ENCODE results near the gene FBXL13.

The FBXL13 gene

DNA sequence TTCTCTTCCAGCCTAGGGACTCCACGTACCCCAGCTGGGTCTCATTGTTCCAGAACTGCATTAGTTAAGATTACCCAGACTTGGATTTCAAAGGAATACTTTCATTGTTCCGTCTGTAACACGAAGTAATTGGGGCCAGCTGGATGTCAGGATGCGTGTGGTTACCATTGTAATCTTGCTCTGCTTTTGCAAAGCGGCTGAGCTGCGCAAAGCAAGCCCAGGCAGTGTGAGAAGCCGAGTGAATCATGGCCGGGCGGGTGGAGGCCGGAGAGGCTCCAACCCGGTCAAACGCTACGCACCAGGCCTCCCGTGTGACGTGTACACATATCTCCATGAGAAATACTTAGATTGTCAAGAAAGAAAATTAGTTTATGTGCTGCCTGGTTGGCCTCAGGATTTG lies 140.8 kb downstream of the FBXL13 start:
- intact Hi-C loops (cut with DNase I; ENCODE audit: low total_unique reads): no loop called here
- Histone ChIP-seq H3K4me1 (peaks cover 0 to 17% (median 1%) of the 10 kb centered on the region in 4 donors), H3K27me3 (no peaks in the 10 kb centered on the region), H3K36me3 (peaks cover 0 to 8% (median 0%) of the 10 kb centered on the region in 3 donors), H3K4me3 (no peak overlapping the region), H3K9me3 (no peaks in the 10 kb centered on the region), H3K27ac (peak overlapping the region in 1 of 2 donors; percentile 49)
- peak; percentile 64 to 72 for DNase-seq
- TF ChIP-seq, protein P1, sequence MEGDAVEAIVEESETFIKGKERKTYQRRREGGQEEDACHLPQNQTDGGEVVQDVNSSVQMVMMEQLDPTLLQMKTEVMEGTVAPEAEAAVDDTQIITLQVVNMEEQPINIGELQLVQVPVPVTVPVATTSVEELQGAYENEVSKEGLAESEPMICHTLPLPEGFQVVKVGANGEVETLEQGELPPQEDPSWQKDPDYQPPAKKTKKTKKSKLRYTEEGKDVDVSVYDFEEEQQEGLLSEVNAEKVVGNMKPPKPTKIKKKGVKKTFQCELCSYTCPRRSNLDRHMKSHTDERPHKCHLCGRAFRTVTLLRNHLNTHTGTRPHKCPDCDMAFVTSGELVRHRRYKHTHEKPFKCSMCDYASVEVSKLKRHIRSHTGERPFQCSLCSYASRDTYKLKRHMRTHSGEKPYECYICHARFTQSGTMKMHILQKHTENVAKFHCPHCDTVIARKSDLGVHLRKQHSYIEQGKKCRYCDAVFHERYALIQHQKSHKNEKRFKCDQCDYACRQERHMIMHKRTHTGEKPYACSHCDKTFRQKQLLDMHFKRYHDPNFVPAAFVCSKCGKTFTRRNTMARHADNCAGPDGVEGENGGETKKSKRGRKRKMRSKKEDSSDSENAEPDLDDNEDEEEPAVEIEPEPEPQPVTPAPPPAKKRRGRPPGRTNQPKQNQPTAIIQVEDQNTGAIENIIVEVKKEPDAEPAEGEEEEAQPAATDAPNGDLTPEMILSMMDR (IDR thresholded peaks at IDR 0.05): no peak

DNA sequence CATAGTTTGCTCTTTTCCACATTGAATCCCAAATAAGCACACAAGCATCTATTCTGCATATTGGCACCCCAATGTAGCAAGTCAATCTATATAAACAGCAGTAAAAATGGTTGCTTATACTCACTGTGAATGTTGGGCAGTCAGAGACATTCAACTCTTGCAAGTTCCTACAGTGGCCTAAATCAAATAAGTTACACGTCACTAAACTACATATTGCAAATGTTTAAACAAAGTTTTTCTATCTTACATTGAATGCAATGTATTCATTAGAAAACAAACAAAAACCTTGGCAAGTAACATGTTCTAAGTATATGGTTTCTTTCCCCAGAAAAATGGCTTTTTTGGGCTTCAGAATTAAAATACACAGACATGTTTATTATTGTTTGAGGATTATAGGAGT lies 142.8 kb downstream of the FBXL13 start:
- Histone ChIP-seq H3K9me3 (no peaks in the 10 kb centered on the region), H3K36me3 (peaks cover 0 to 8% (median 0%) of the 10 kb centered on the region in 3 donors), H3K27me3 (no peaks in the 10 kb centered on the region), H3K4me1 (peaks cover 0 to 12% (median 2%) of the 10 kb centered on the region in 4 donors), H3K27ac (no peak overlapping the region), H3K4me3 (no peak overlapping the region)
- DNase-seq: no peak
- intact Hi-C loops (cut with DNase I; ENCODE audit: low total_unique reads): no loop called here
- TF ChIP-seq, protein P1 (IDR thresholded peaks at IDR 0.05): no peak

DNA sequence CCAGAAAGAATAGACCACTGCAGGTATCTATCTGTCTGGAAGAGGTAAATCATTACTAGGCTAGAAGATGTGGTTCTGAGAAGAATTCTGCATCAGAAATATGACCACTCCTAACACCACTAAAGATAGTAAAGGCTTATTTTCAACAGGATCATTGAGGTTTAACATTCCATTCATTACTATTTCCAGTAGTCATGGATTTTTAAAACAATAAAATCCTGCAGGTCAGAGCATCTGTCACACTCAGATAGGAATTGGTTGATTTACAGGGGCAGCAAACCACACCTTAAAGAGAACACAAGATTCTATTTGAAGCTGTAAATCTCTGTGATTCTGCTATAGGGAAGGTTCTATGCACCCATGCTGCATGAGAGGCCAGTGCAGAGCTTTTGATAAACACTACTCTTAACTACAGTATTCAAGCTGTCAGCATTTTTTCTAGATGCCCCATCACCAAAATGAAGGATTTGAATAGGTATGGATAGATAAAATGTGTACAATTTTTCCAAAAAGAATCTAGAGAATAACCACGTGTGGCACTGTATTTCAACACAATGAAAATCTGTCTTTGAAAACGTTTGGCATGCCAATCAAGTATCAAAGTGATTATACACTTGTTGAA lies 147.2 kb downstream of the FBXL13 start:
- TF ChIP-seq, protein P1 (IDR thresholded peaks at IDR 0.05): no peak
- H3K27me3 ChIP-seq: no peaks in the 10 kb centered on the region
- no peak overlapping the region for H3K27ac ChIP-seq
- intact Hi-C loops (cut with DNase I; ENCODE audit: low total_unique reads): no loop called here
- H3K36me3 ChIP-seq: no peaks in the 10 kb centered on the region
- DNase-seq: no peak
- H3K4me3 ChIP-seq: no peak overlapping the region
- H3K9me3 ChIP-seq: no peaks in the 10 kb centered on the region
- peaks cover 0 to 21% (median 2%) of the 10 kb centered on the region in 4 donors for H3K4me1 ChIP-seq

DNA sequence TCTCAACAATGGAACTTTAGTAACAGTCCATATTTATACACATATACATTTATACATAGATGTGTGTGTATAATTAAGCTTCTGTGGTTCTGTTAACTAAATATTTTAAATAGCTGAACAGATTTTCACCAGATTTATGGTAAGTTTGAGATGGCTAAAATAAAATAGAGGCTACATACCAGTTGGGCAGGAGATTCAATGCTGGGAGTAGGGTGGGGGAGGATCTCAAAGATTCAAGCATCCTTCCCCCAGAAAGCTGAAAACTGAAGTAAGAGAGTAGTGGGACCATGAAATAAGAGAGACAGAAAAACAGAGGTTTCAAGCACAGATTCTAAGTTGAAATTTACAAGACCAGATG lies 147.8 kb downstream of the FBXL13 start:
- no peaks in the 10 kb centered on the region for H3K9me3 ChIP-seq
- H3K27ac ChIP-seq: no peak overlapping the region
- intact Hi-C loops (cut with DNase I; ENCODE audit: low total_unique reads): no loop called here
- H3K4me3 ChIP-seq: no peak overlapping the region
- peaks cover 0 to 21% (median 2%) of the 10 kb centered on the region in 4 donors for H3K4me1 ChIP-seq
- no peak for DNase-seq
- H3K27me3 ChIP-seq: no peaks in the 10 kb centered on the region
- H3K36me3 ChIP-seq: no peaks in the 10 kb centered on the region
- TF ChIP-seq, protein P1 (IDR thresholded peaks at IDR 0.05): no peak

DNA sequence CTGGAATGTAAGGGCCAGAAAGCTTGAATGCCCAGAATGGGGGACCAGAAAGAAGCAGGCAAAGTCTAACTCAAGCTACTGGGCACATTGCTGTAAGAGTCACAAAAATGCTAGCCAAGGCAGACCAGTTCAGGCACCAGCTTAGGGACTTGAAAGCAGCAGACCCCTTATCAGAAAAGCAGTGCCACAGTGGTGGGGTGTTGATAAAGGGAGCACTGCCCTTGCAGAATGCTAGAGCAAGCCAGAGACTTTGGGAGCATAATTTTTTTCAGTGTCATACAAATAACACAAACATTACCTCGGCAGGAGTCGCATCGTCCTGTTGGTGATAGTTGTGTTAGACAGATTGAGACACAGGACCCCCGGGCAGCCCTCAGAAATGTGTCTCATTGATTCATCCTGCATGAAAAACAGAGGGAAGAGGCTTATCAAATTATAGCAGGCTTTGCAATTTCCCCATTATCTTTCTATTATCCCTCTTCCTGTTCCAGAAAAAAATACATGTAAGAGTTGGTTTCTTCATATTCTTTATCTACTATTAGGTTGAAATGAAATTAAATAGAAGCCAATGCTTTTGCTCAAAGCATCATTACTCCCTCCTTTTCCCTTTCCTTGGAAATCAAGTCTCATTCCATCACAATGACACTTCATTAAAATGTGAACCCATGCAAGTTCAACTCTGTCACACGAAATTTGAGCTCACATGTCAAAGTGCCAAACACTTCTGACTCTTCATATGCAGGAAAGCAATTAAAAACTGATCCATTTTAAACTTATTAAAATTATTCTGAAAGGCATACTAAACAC lies 148.4 kb downstream of the FBXL13 start:
- TF ChIP-seq, protein P1 (IDR thresholded peaks at IDR 0.05): no peak
- no peaks in the 10 kb centered on the region for H3K27me3 ChIP-seq
- no peak for DNase-seq
- H3K36me3 ChIP-seq: no peaks in the 10 kb centered on the region
- intact Hi-C loops (cut with DNase I; ENCODE audit: low total_unique reads): no loop called here
- no peaks in the 10 kb centered on the region for H3K9me3 ChIP-seq
- H3K4me1 ChIP-seq: peaks cover 0 to 21% (median 2%) of the 10 kb centered on the region in 4 donors
- H3K4me3 ChIP-seq: no peak overlapping the region
- H3K27ac ChIP-seq: no peak overlapping the region
